B cell (primary cell): ENCODE results near the gene SERINC5. TPM values are rescaled to one million over a fixed set of nuclear protein-coding genes. Genes with fewer than 3 reads are reported as not detected.
"Not testable (repeated sequence)": the region's sequence is repeated elsewhere in the genome, so short reads cannot be mapped to it uniquely, and the experiment has no call there.

Source experiments
- ATAC-seq: fragments of 200-7000 bp; cut with Tn5 transposase; one replicate; pipeline ENCODE4 v1.10.0; 2021; ENCODE audit warnings: low read depth, mild to moderate bottlenecking, moderate number of reproducible peaks, moderate library complexity
- CTCF ChIA-PET: fragments of 350-600 bp; sonication (Branson Sonifier 250); formaldehyde crosslinking; loops from one replicate; lab custom pipeline; 2021; ENCODE audit warnings: antibody characterized with exemption, inconsistent platforms; lab: Charles Lee
- POLR2A ChIA-PET: fragments of 350-600 bp; sonication (Branson Sonifier 250); formaldehyde crosslinking; loops from one replicate; lab custom pipeline; 2021; ENCODE audit warnings: antibody characterized with exemption; lab: Charles Lee
- DNase-seq: peaks from one replicate; pipeline ENCODE4 v3.0.0; 2013
- H2AFZ ChIP-seq: 2 replicates; pipeline ENCODE4 v1.6.1; 2012; ENCODE audit warnings: mild to moderate bottlenecking, low read depth, low read length; ENCODE audit not compliant: insufficient read depth, poor library complexity, severe bottlenecking
- H3K27ac ChIP-seq, 2 donors: 1 replicate in 1 of 2; 2 replicates in 1 of 2; pipeline ENCODE4 v1.5.1; 2012 to 2013; ENCODE audit warnings: low read length in 2 of 2, mild to moderate bottlenecking in 2 of 2, moderate library complexity in 1 of 2
- H3K27me3 ChIP-seq, 4 experiments: fragments of 200-600 bp in 1 of 4; sonication (generic) in 1 of 4; replicated peaks in 1 of 4; 1 replicate in 2 of 4; 2 replicates in 2 of 4; pipeline versions ENCODE4 v1.6.1 to v1.7.0; 2013 to 2016; ENCODE audit warnings: low read length in 3 of 4, mild to moderate bottlenecking in 2 of 4, mixed read lengths in 1 of 4, moderate library complexity in 1 of 4; ENCODE audit not compliant: insufficient read depth in 4 of 4, control insufficient read depth in 3 of 4; ENCODE audit errors: control extremely low read depth in 1 of 4
- H3K36me3 ChIP-seq, 2 experiments: replicated peaks in 1 of 2; 1 replicate in 1 of 2; 2 replicates in 1 of 2; pipeline versions ENCODE4 v1.6.1 to v1.7.1; 2013; ENCODE audit warnings: low read length in 1 of 2; ENCODE audit not compliant: insufficient read depth in 2 of 2, control insufficient read depth in 1 of 2; ENCODE audit errors: control extremely low read depth in 1 of 2, extremely low read depth in 1 of 2
- H3K4me1 ChIP-seq, 2 donors: fragments of 200-600 bp in 1 of 2; sonication (generic) in 1 of 2; 1 replicate in 1 of 2; 2 replicates in 1 of 2; pipeline versions ENCODE4 v1.5.1 to v1.6.1; 2013 to 2017; ENCODE audit warnings: low read length in 2 of 2; ENCODE audit not compliant: control insufficient read depth in 2 of 2, insufficient read depth in 2 of 2
- H3K4me2 ChIP-seq: replicated peaks from 2 replicates; pipeline ENCODE3; 2012; ENCODE audit warnings: mild to moderate bottlenecking, low read depth, low read length; ENCODE audit not compliant: poor library complexity, severe bottlenecking
- H3K4me3 ChIP-seq, 5 experiments: fragments of 200-600 bp in 1 of 5; sonication (generic) in 1 of 5; 1 replicate in 3 of 5; 2 replicates in 2 of 5; pipeline versions ENCODE4 v1.5.1 to v1.7.0; 2011 to 2016; ENCODE audit warnings: low read length in 4 of 5, mild to moderate bottlenecking in 4 of 5, low read depth in 2 of 5, control low read depth in 1 of 5, moderate library complexity in 1 of 5; ENCODE audit not compliant: insufficient read depth in 1 of 5; ENCODE audit errors: control extremely low read depth in 1 of 5, extremely low read depth in 1 of 5
- H3K79me2 ChIP-seq: fragments of 200-600 bp; sonication (generic); one replicate; pipeline ENCODE4 v1.6.0; 2016; ENCODE audit warnings: low read length; ENCODE audit not compliant: control insufficient read depth, insufficient read depth
- H3K9ac ChIP-seq: fragments of 200-600 bp; sonication (generic); 2 replicates; pipeline ENCODE4 v1.6.1; 2017; ENCODE audit warnings: mild to moderate bottlenecking, low read length, moderate library complexity
- H3K9me3 ChIP-seq, 3 donors: one replicate each; pipeline versions ENCODE4 v1.6.1 to v1.7.1; 2013; ENCODE audit warnings: low read length in 2 of 3; ENCODE audit not compliant: control insufficient read depth in 2 of 3, insufficient read depth in 1 of 3; ENCODE audit errors: control extremely low read depth in 1 of 3
- H4K20me1 ChIP-seq: 2 replicates; pipeline ENCODE4 v1.6.0; 2012; ENCODE audit warnings: mild to moderate bottlenecking, low read length; ENCODE audit not compliant: insufficient read depth, control insufficient read depth, poor library complexity, severe bottlenecking
- H3K27ac Mint-ChIP-seq: one replicate; pipeline ENCODE4 v1.8.0; 2021; ENCODE audit warnings: mixed read lengths
- H3K27me3 Mint-ChIP-seq: one replicate; pipeline ENCODE4 v1.8.0; 2021; ENCODE audit warnings: mixed read lengths
- H3K4me1 Mint-ChIP-seq: one replicate; pipeline ENCODE4 v1.8.0; 2021; ENCODE audit warnings: mixed read lengths
- H3K4me3 Mint-ChIP-seq: one replicate; pipeline ENCODE4 v1.8.0; 2021; ENCODE audit warnings: mixed read lengths
- H3K9me3 Mint-ChIP-seq: one replicate; pipeline ENCODE4 v1.8.0; 2022; ENCODE audit warnings: mixed read lengths; ENCODE audit not compliant: insufficient read depth
- EZH2 ChIP-seq: IDR thresholded peaks from 2 replicates; pipeline ENCODE4 v1.6.1; 2012; ENCODE audit warnings: borderline replicate concordance, low read depth, mild to moderate bottlenecking, moderate library complexity, low read length; ENCODE audit not compliant: insufficient read depth, poor library complexity, severe bottlenecking
- WGBS: methylation state at CpG from one replicate; pipeline ENCODE4 v1.1.5; 2013; ENCODE audit warnings: missing lambda C conversion rate; ENCODE audit not compliant: insufficient coverage; 5-methylcytosine and 5-hydroxymethylcytosine counted together
- intact Hi-C: fragments of 100-400 bp; cut with micrococcal nuclease; formaldehyde crosslinking; loops from one replicate; pipeline ENCODE4 v1.10.0; 2022
- polyA plus RNA-seq: library from polyadenylated mRNA; depleted of rRNA; stranded (reverse); fragments of >200 nt; gene quantifications from 2 replicates; pipeline ENCODE4 v1.2.3, GENCODE V29; 2012
- total RNA-seq, 2 donors: library from RNA; stranded (reverse); fragments of 120-200 nt in 1 of 2; gene quantifications; 1 replicate in 1 of 2; 2 replicates in 1 of 2; pipeline versions ENCODE4 v1.2.3 to v1.2.4, GENCODE V29; 2013 to 2022
- TF ChIP-seq, protein P1 (sequence below): fragments of 200-600 bp; IDR thresholded peaks from one replicate; pipeline ENCODE4 v1.8.0; 2022; ENCODE audit warnings: antibody characterized with exemption, mild to moderate bottlenecking

Gene SERINC5
- total and polyA plus RNA-seq, 2 donors (not counting 1 experiment from before 2014, with no cell fraction given) = 2.4 to 9.5 TPM

DNA sequence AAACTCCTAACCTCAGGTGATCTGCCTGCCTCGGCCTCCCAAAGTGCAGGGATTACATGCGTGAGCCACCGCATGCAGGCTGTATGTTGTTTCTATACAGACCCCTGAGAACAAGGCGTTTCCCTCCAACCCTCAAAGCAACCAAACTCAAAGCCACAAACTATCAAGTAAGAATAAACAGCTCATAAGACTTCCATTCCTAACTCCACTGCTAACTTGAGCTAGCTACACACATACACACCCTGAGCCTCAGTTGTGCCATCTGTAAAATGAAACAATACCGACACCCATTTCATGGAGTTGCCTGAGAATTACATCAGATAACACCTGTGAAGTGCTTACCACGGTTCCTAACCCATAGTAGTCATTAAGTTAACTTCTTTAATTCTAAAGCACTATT is 70.8 kb downstream of the SERINC5 start:
- H3K79me2 ChIP-seq = peaks cover 33% of the 10 kb centered on the region
- ChIA-PET CTCF (interaction anchor here (1.1 to 1.4 kb wide), 2 partner anchors 89 to 93 kb away, joined by 3 read pairs; no protein-coding TSS in a partner anchor), POLR2A (no interaction called here)
- no peak overlapping the region for H3K27ac ChIP-seq
- no peak overlapping the region for H3K27ac Mint-ChIP-seq
- no peak overlapping the region for H3K4me2 ChIP-seq
- H3K9ac ChIP-seq = no peak overlapping the region
- ATAC-seq (no peak), DNase-seq (no peak)
- H3K4me3 Mint-ChIP-seq = no peak overlapping the region
- peaks cover 25 to 40% of the 10 kb centered on the region in 2 donors for H3K4me1 ChIP-seq
- no peaks in the 10 kb centered on the region for H4K20me1 ChIP-seq
- WGBS = 83% methylated on average over 4 of the region's 6 CpGs
- no peaks in the 10 kb centered on the region for H3K27me3 ChIP-seq
- H3K4me1 Mint-ChIP-seq = peaks cover 60% of the 10 kb centered on the region
- no peak for TF ChIP-seq EZH2
- TF ChIP-seq, protein P1, sequence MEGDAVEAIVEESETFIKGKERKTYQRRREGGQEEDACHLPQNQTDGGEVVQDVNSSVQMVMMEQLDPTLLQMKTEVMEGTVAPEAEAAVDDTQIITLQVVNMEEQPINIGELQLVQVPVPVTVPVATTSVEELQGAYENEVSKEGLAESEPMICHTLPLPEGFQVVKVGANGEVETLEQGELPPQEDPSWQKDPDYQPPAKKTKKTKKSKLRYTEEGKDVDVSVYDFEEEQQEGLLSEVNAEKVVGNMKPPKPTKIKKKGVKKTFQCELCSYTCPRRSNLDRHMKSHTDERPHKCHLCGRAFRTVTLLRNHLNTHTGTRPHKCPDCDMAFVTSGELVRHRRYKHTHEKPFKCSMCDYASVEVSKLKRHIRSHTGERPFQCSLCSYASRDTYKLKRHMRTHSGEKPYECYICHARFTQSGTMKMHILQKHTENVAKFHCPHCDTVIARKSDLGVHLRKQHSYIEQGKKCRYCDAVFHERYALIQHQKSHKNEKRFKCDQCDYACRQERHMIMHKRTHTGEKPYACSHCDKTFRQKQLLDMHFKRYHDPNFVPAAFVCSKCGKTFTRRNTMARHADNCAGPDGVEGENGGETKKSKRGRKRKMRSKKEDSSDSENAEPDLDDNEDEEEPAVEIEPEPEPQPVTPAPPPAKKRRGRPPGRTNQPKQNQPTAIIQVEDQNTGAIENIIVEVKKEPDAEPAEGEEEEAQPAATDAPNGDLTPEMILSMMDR = no peak
- no peaks in the 10 kb centered on the region for H3K9me3 ChIP-seq
- no peak overlapping the region for H2AFZ ChIP-seq
- no peaks in the 10 kb centered on the region for H3K9me3 Mint-ChIP-seq
- H3K4me3 ChIP-seq = no peak overlapping the region
- no peaks in the 10 kb centered on the region for H3K27me3 Mint-ChIP-seq
- intact Hi-C loops = loop anchor here (10.0 kb wide), 1 partner anchor 70 kb away; the partner anchor contains the start of gene SERINC5
- no peaks in the 10 kb centered on the region for H3K36me3 ChIP-seq

DNA sequence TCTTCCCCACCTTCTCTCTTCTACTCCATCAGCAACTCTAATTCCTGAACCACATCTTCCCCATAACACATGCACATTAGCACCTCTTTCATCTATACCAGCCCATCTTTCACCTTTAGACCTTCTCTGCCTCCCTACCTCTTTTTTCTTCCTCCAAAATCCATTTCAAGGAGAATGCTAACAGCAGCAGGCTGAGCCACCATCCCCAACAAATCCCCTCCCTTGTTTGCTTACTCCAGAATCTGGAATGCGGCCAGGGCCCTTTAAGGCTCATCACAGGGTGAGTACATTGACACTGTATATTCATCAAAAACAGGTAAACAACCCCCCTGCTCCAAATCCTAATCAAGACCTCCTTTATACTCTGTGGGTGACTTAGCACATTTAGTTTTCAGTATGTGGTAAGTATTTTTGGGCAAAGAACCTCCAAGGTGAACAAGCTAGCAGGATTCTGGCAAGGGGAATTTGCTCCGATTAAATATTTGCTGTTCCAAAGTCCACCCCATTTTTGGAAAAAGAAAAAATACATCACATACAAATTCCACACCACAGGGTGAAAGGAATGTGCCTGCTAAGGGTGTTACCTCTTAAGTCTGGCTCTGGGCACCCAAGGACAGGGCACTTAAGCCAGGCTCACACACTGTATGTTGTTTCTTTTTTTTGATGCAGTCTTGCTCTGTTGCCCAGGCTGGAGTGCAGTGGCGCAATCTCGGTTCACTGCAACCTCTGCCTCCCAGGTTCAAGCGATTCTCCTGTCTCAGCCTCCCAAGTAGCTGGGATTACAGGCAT is 71.4 kb downstream of the SERINC5 start:
- Mint-ChIP-seq H3K4me3 (no peak overlapping the region), H3K4me1 (peaks cover 60% of the 10 kb centered on the region), H3K27me3 (no peaks in the 10 kb centered on the region), H3K27ac (no peak overlapping the region), H3K9me3 (no peaks in the 10 kb centered on the region)
- POLR2A ChIA-PET = no interaction called here
- DNase-seq (no peak), ATAC-seq (no peak)
- Histone ChIP-seq H3K4me1 (peaks cover 25 to 39% of the 10 kb centered on the region in 2 donors), H2AFZ (no peak overlapping the region), H3K27ac (no peak overlapping the region), H3K27me3 (no peaks in the 10 kb centered on the region), H3K9ac (no peak overlapping the region), H3K79me2 (peaks cover 26% of the 10 kb centered on the region), H3K4me2 (peak overlapping the region; percentile 0), H3K4me3 (no peak overlapping the region), H4K20me1 (no peaks in the 10 kb centered on the region), H3K36me3 (no peaks in the 10 kb centered on the region), H3K9me3 (no peaks in the 10 kb centered on the region)
- intact Hi-C loops = loop anchor here (5.0 to 10.0 kb wide), 2 partner anchors 47 to 70 kb away; partner anchors contain the start of gene SERINC5
- no CpG with 5 or more reads among the region's 5 CpGs for WGBS
- CTCF ChIA-PET = interaction anchor here (1.1 to 1.4 kb wide), 2 partner anchors 90 to 92 kb away, joined by 3 read pairs; no protein-coding TSS in a partner anchor
- no peak for TF ChIP-seq EZH2
- TF ChIP-seq, protein P1 = no peak

DNA sequence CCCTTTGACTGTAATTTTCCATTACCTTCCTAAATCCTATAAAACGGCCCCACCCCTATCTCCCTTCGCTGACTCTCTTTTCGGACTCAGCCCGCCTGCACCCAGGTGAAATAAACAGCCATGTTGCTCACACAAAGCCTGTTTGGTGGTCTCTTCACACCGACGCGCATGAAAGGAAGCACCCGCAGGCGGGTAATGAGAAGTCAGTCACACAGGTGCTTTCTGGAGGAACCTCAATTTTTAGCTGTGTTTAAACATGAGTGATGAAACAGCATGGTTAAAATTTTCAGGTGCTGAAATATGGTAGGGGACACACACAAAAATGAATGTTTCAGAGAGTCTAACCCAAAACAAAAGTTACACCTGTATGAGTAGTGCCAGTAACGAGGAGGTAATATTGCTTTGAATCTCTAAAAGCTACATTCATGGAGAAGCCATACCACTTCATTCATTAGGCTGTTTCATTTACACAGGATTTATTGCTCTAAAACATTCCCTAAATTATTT is 72.1 kb downstream of the SERINC5 start:
- peaks cover 55% of the 10 kb centered on the region for H3K4me1 Mint-ChIP-seq
- H3K4me2 ChIP-seq = peak overlapping the region; percentile 0
- H3K4me3 Mint-ChIP-seq = peak overlapping the region; percentile 20
- WGBS = 26% methylated on average over 6 of the region's 10 CpGs
- intact Hi-C loops = loop anchor here (5.0 to 10.0 kb wide), 2 partner anchors 46 to 71 kb away; partner anchors contain the start of gene SERINC5
- ATAC-seq, H3K27me3 Mint-ChIP-seq, H3K9me3 Mint-ChIP-seq, H3K4me3 ChIP-seq, H3K27ac ChIP-seq, DNase-seq, H3K36me3 ChIP-seq, POLR2A ChIA-PET, H2AFZ ChIP-seq, H3K9me3 ChIP-seq, H3K27ac Mint-ChIP-seq, H4K20me1 ChIP-seq, H3K27me3 ChIP-seq, H3K9ac ChIP-seq: not testable (repeated sequence)
- H3K4me1 ChIP-seq = peaks cover 25 to 39% of the 10 kb centered on the region in 2 donors
- H3K79me2 ChIP-seq = peaks cover 21% of the 10 kb centered on the region
- CTCF ChIA-PET = interaction anchor here (1.1 kb wide), 1 partner anchor 91 kb away, joined by 3 read pairs; no protein-coding TSS in a partner anchor
